A673 (cell line): ENCODE measurements around the gene PTPN21. TPM values are rescaled to one million over a fixed set of nuclear protein-coding genes. Genes with fewer than 3 reads are reported as not detected.

Source experiments
- BruUV-seq: library from RNA; stranded (reverse); fragments of 400-500 nt; replicated peaks from 2 replicates; lab custom pipeline; 2021; lab: Mats Ljungman, UMichigan
- CTCF ChIA-PET: fragments of 300-600 bp; sonication (Branson Sonifier 250); formaldehyde crosslinking; loops from one replicate; lab custom pipeline; 2022; ENCODE audit warnings: antibody characterized with exemption; lab: Charles Lee
- POLR2A ChIA-PET: fragments of 300-600 bp; sonication (Branson Sonifier 250); formaldehyde crosslinking; loops from one replicate; lab custom pipeline; 2022; ENCODE audit warnings: antibody characterized with exemption; ENCODE audit not compliant: low non-redundant PET; lab: Charles Lee
- DNase-seq: peaks from one replicate; pipeline ENCODE4 v3.0.0-alpha.2; 2015; ENCODE audit warnings: low spot score
- H3K27ac ChIP-seq: fragments of 200-600 bp; sonication (generic); 2 replicates; pipeline ENCODE4 v1.5.1; 2016; ENCODE audit warnings: mixed run types, low read depth, mild to moderate bottlenecking, mixed read lengths, antibody characterized with exemption, low read length; ENCODE audit not compliant: poor library complexity, severe bottlenecking
- H3K27me3 ChIP-seq: fragments of 200-600 bp; sonication (generic); replicated peaks from 2 replicates; pipeline ENCODE4 v1.6.1; 2017; ENCODE audit warnings: mixed run types, low read depth, mild to moderate bottlenecking, mixed read lengths, antibody characterized with exemption, low read length; ENCODE audit not compliant: insufficient read depth, poor library complexity
- H3K36me3 ChIP-seq: fragments of 200-600 bp; sonication (generic); 2 replicates; pipeline ENCODE4 v1.6.1; 2016; ENCODE audit warnings: mixed run types, mild to moderate bottlenecking, mixed read lengths, antibody characterized with exemption, low read length; ENCODE audit not compliant: insufficient read depth, poor library complexity, severe bottlenecking
- H3K4me1 ChIP-seq: fragments of 200-600 bp; sonication (generic); 2 replicates; pipeline ENCODE4 v1.6.1; 2017; ENCODE audit warnings: mixed run types, mild to moderate bottlenecking, mixed read lengths, antibody characterized with exemption, low read length; ENCODE audit not compliant: insufficient read depth, poor library complexity, severe bottlenecking
- H3K4me3 ChIP-seq: fragments of 200-600 bp; sonication (generic); 2 replicates; pipeline ENCODE4 v1.5.1; 2016; ENCODE audit warnings: low read depth, mixed run types, mild to moderate bottlenecking, mixed read lengths, low read length; ENCODE audit not compliant: poor library complexity, severe bottlenecking
- H3K9me3 ChIP-seq: fragments of 200-600 bp; sonication (generic); 2 replicates; pipeline ENCODE4 v1.6.1; 2016; ENCODE audit warnings: mixed run types, low read depth, mild to moderate bottlenecking, mixed read lengths, antibody characterized with exemption, low read length; ENCODE audit not compliant: poor library complexity, severe bottlenecking
- CTCF ChIP-seq: fragments of 300-800, 200-600 bp; sonication (generic); conservative IDR thresholded peaks from 2 replicates; pipeline ENCODE4 v1.5.1; 2017; ENCODE audit warnings: low read depth, mild to moderate bottlenecking, antibody characterized with exemption, low read length, moderate library complexity, mixed read lengths
- EZH2 ChIP-seq: fragments of 200-600 bp; sonication (generic); IDR thresholded peaks from 2 replicates; pipeline ENCODE4 v1.6.1; 2017; ENCODE audit warnings: borderline replicate concordance, low read depth, mild to moderate bottlenecking, mixed read lengths, antibody characterized with exemption, low read length; ENCODE audit not compliant: poor library complexity, severe bottlenecking
- intact Hi-C: fragments of 100-400 bp; cut with micrococcal nuclease; formaldehyde crosslinking; loops from one replicate; pipeline ENCODE4 v1.10.0; 2022; ENCODE audit not compliant: unreplicated experiment
- total RNA-seq: library from RNA; stranded (reverse); gene quantifications from 2 replicates; pipeline ENCODE4 v1.2.3, GENCODE V29; 2021

The PTPN21 gene
- total RNA-seq, 1 experiment from 2014 or later = 6.1 TPM

- CTCF ChIA-PET = no interaction called here
Observed at GRCh38 chr14:88522393-88522792, 32.4 kb downstream of the PTPN21 start.

GRCh38 chr14:88521818-88522217 is 33.0 kb downstream of the PTPN21 start:
- intact Hi-C loops = no loop called here
- CTCF ChIA-PET = no interaction called here
- Histone ChIP-seq H3K9me3 (no peaks in the 10 kb centered on the region), H3K36me3 (no peaks in the 10 kb centered on the region), H3K27ac (no peak overlapping the region), H3K4me3 (no peak overlapping the region), H3K27me3 (no peaks in the 10 kb centered on the region), H3K4me1 (no peaks in the 10 kb centered on the region)
- no peak for DNase-seq
- TF ChIP-seq EZH2 (no peak), CTCF (no peak)
- no TSS peak for BruUV-seq
- POLR2A ChIA-PET = no interaction called here

More at GRCh38 chr14:88522393-88522792, 32.4 kb downstream of the PTPN21 start:
- POLR2A ChIA-PET = no interaction called here
- H3K4me3 ChIP-seq = no peak overlapping the region
- intact Hi-C loops = no loop called here
- no peaks in the 10 kb centered on the region for H3K36me3 ChIP-seq
- TF ChIP-seq EZH2 (no peak), CTCF (no peak)
- no TSS peak for BruUV-seq
- no peaks in the 10 kb centered on the region for H3K27me3 ChIP-seq
- H3K27ac ChIP-seq = no peak overlapping the region
- H3K9me3 ChIP-seq = no peaks in the 10 kb centered on the region
- H3K4me1 ChIP-seq = no peaks in the 10 kb centered on the region
- no peak for DNase-seq

DNA sequence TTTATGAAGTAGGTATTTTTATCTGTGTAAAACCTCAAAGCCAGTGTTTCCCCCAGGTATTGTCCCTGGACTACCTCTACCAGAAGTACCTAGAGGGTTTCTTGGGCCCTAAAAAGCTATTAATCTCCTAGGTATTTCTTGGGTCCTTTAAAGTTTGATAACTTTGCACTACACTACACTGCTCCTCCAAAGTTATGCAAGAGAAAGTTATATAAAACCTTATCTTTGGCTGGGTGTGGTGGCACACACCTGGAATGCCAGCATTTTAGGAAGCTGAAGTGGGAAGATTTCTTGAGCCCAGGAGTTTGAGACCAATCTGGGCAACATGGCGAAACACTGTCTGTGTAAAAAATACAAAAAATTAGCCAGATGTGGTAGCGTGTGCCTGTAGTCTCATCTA is 34.9 kb downstream of the PTPN21 start:
- DNase-seq = no peak
- no TSS peak for BruUV-seq
- Histone ChIP-seq H3K4me3 (no peak overlapping the region), H3K27ac (no peak overlapping the region), H3K27me3 (no peaks in the 10 kb centered on the region), H3K36me3 (no peaks in the 10 kb centered on the region), H3K9me3 (no peaks in the 10 kb centered on the region), H3K4me1 (no peaks in the 10 kb centered on the region)
- TF ChIP-seq EZH2 (no peak), CTCF (no peak)
- CTCF ChIA-PET = no interaction called here
- intact Hi-C loops = no loop called here
- POLR2A ChIA-PET = no interaction called here
